Spleen (tissue), 7 donors: ENCODE results near the gene UQCRC2.

Source experiments
- CTCF ChIP-seq, 11 experiments: fragments of 200-600 bp in 7 of 11; fragments of 450-650 bp in 4 of 11; sonication (generic) in 4 of 11; IDR thresholded peaks in 8 of 11; conservative IDR thresholded peaks in 3 of 11; 1 replicate in 7 of 11; 2 replicates in 4 of 11; pipeline versions ENCODE4 v1.4.0 to v1.8.0; 2016 to 2021; ENCODE audit warnings: antibody characterized with exemption in 11 of 11, inconsistent platforms in 4 of 11, mild to moderate bottlenecking in 1 of 11
- POLR2A ChIP-seq, 3 donors: fragments of 450-650 bp; IDR thresholded peaks; one replicate each; pipeline ENCODE4 v1.5.1; 2017; ENCODE audit warnings: antibody characterized with exemption in 3 of 3, mild to moderate bottlenecking in 1 of 3
- POLR2AphosphoS5 ChIP-seq, 3 donors: sonication (generic); formaldehyde crosslinking; IDR thresholded peaks; one replicate each; pipeline ENCODE4 v1.5.1; 2017; ENCODE audit warnings: antibody characterized with exemption in 3 of 3
- donor health status: DM: no; HTN: no; CAD: no; lungs with moderate emphysema.
- donor health status: DM: no; HTN: no; CAD: no.
- donor health status: DM: no; HTN: no; CAD: no.

GRCh38 chr16:21987498-21987897 is 34.3 kb downstream of the UQCRC2 start:
- TF ChIP-seq CTCF (IDR thresholded peaks at IDR 0.05 in 8 of 11, conservative IDR thresholded peaks at IDR 0.05 in 3 of 11) (no peak), POLR2AphosphoS5 (IDR thresholded peaks at IDR 0.05) (no peak), POLR2A (IDR thresholded peaks at IDR 0.05) (no peak)
